ENCODE data around the gene PIGC.

Gene PIGC

DNA sequence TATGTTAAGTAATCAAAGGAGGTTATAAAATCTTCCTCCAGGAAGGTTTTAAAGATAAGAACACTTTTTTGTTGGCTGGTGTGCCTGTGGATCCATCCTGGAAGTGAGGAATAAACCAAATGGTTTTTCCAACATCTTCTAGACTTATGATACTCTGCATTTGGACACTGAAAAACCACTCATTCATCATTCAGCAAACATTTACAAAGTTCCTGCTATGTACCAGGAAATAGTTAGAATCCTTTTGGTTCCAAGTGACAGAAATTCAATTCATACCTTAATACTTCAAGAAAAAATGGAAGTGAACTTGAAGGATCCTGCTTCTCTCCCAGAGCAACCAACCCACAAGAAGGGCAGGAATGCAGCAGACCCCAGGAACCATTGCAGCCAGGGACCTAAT is 39.6 kb upstream of the PIGC start:
- TF ChIP-seq, protein P1, sequence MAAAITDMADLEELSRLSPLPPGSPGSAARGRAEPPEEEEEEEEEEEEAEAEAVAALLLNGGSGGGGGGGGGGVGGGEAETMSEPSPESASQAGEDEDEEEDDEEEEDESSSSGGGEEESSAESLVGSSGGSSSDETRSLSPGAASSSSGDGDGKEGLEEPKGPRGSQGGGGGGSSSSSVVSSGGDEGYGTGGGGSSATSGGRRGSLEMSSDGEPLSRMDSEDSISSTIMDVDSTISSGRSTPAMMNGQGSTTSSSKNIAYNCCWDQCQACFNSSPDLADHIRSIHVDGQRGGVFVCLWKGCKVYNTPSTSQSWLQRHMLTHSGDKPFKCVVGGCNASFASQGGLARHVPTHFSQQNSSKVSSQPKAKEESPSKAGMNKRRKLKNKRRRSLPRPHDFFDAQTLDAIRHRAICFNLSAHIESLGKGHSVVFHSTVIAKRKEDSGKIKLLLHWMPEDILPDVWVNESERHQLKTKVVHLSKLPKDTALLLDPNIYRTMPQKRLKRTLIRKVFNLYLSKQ (tag by site-specific recombination; IDR thresholded peaks at IDR 0.05; ENCODE audit: borderline replicate concordance) = no peak
- TF ChIP-seq ZNF571 (tag by site-specific recombination; IDR thresholded peaks at IDR 0.05) (no peak), OVOL3 (tag by site-specific recombination; IDR thresholded peaks at IDR 0.05) (no peak), KLF7 (tag by site-specific recombination; IDR thresholded peaks at IDR 0.05; ENCODE audit: borderline replicate concordance) (no peak), ZNF132 (tag by site-specific recombination; IDR thresholded peaks at IDR 0.05; ENCODE audit: borderline replicate concordance) (no peak), ZNF792 (tag by site-specific recombination; IDR thresholded peaks at IDR 0.05) (no peak), MZF1 (tag by site-specific recombination; IDR thresholded peaks at IDR 0.05; ENCODE audit: borderline replicate concordance) (no peak), ZNF223 (tag by site-specific recombination; IDR thresholded peaks at IDR 0.05) (no peak), ZNF629 (tag by site-specific recombination; IDR thresholded peaks at IDR 0.05) (no peak), ZNF501 (tag by site-specific recombination; IDR thresholded peaks at IDR 0.05) (no peak), ZBTB1 (tag by site-specific recombination; IDR thresholded peaks at IDR 0.05) (no peak), ZNF791 (tag by site-specific recombination; IDR thresholded peaks at IDR 0.05) (no peak), ZNF433 (tag by site-specific recombination; IDR thresholded peaks at IDR 0.05; ENCODE audit: low read depth) (no peak), ZNF544 (tag by site-specific recombination; IDR thresholded peaks at IDR 0.05) (no peak), BCL11B (tag by site-specific recombination; IDR thresholded peaks at IDR 0.05; ENCODE audit: low read depth) (no peak)
- TF ChIP-seq, protein P2, sequence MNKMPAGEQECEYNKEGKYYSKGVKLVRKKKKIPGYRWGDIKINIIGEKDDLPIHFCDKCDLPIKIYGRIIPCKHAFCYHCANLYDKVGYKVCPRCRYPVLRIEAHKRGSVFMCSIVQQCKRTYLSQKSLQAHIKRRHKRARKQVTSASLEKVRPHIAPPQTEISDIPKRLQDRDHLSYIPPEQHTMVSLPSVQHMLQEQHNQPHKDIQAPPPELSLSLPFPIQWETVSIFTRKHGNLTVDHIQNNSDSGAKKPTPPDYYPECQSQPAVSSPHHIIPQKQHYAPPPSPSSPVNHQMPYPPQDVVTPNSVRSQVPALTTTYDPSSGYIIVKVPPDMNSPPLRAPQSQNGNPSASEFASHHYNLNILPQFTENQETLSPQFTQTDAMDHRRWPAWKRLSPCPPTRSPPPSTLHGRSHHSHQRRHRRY (tag by site-specific recombination; IDR thresholded peaks at IDR 0.05) = no peak
- TF ChIP-seq, protein P3, sequence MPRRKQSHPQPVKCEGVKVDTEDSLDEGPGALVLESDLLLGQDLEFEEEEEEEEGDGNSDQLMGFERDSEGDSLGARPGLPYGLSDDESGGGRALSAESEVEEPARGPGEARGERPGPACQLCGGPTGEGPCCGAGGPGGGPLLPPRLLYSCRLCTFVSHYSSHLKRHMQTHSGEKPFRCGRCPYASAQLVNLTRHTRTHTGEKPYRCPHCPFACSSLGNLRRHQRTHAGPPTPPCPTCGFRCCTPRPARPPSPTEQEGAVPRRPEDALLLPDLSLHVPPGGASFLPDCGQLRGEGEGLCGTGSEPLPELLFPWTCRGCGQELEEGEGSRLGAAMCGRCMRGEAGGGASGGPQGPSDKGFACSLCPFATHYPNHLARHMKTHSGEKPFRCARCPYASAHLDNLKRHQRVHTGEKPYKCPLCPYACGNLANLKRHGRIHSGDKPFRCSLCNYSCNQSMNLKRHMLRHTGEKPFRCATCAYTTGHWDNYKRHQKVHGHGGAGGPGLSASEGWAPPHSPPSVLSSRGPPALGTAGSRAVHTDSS (tag by site-specific recombination; IDR thresholded peaks at IDR 0.05) = no peak
- ChIA-PET CTCF (no interaction called here), POLR2A (no interaction called here)
- Histone ChIP-seq H3K27ac (ENCODE audit: extremely low read depth, low read depth, low read length) (no peak overlapping the region), H3K4me1 (ENCODE audit: control insufficient read depth, insufficient read depth, low read length) (no peaks in the 10 kb centered on the region), H3K9me3 (ENCODE audit: control insufficient read depth, insufficient read depth, low read depth, low read length) (no peaks in the 10 kb centered on the region), H3K36me3 (ENCODE audit: control insufficient read depth in 2 of 2, insufficient read depth in 1 of 2, low read length in 2 of 2) (no peaks in the 10 kb centered on the region), H3K4me3 (ENCODE audit: low read depth, low read length) (no peak overlapping the region)

DNA sequence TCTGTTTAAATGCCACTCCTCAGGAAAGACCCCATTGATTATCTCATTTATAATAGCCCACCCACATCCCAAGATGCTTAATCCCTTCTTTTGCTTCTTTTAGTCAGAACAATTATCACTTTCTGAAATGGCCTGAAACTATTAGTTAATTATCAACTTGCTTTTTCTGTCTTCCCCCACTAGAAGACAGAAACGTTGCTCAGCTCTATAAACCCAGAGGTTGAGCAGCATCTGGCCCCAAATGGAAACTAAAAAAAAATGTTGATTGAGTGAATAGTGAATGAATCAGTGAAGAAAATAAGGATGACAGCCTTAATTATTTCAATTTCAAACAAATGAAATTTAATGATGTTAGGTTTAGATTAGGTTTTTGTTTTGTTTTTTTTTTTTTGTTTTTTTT is 38.2 kb upstream of the PIGC start:
- Histone ChIP-seq H3K4me3 (ENCODE audit: low read depth, low read length) (no peak overlapping the region), H3K36me3 (ENCODE audit: control insufficient read depth in 2 of 2, insufficient read depth in 1 of 2, low read length in 2 of 2) (no peaks in the 10 kb centered on the region), H3K4me1 (ENCODE audit: control insufficient read depth, insufficient read depth, low read length) (no peaks in the 10 kb centered on the region), H3K9me3 (ENCODE audit: control insufficient read depth, insufficient read depth, low read depth, low read length) (no peaks in the 10 kb centered on the region), H3K27ac (ENCODE audit: extremely low read depth, low read depth, low read length) (no peak overlapping the region)
- CTCF ChIA-PET = no interaction called here
- POLR2A ChIA-PET = no interaction called here
- TF ChIP-seq ZNF354C (tag by site-specific recombination; IDR thresholded peaks at IDR 0.05; ENCODE audit: borderline replicate concordance, low read depth) (no peak), EGR2 (tag by site-specific recombination; IDR thresholded peaks at IDR 0.05; ENCODE audit: low read depth) (no peak), ZNF350 (tag by site-specific recombination; IDR thresholded peaks at IDR 0.05) (no peak), ZNF140 (tag by site-specific recombination; IDR thresholded peaks at IDR 0.05) (no peak), ZSCAN16 (tag by site-specific recombination; IDR thresholded peaks at IDR 0.05) (no peak), ZIC2 (tag by site-specific recombination; IDR thresholded peaks at IDR 0.05) (no peak), MZF1 (tag by site-specific recombination; IDR thresholded peaks at IDR 0.05; ENCODE audit: borderline replicate concordance) (no peak), ZNF501 (tag by site-specific recombination; IDR thresholded peaks at IDR 0.05) (no peak), ZNF777 (tag by site-specific recombination; IDR thresholded peaks at IDR 0.05; ENCODE audit: borderline replicate concordance) (no peak), SP3 (tag by site-specific recombination; IDR thresholded peaks at IDR 0.05) (no peak), ZNF138 (tag by site-specific recombination; IDR thresholded peaks at IDR 0.05; ENCODE audit: borderline replicate concordance) (no peak), ZNF324 (tag by site-specific recombination; IDR thresholded peaks at IDR 0.05) (no peak)
- TF ChIP-seq, protein P4, sequence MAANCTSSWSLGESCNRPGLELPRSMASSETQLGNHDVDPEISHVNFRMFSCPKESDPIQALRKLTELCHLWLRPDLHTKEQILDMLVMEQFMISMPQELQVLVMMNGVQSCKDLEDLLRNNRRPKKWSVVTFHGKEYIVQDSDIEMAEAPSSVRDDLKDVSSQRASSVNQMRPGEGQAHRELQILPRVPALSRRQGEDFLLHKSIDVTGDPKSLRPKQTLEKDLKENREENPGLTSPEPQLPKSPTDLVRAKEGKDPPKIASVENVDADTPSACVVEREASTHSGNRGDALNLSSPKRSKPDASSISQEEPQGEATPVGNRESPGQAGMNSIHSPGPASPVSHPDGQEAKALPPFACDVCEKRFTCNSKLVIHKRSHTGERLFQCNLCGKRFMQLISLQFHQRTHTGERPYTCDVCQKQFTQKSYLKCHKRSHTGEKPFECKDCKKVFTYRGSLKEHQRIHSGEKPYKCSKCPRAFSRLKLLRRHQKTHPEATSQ (tag by site-specific recombination; IDR thresholded peaks at IDR 0.05) = no peak
- TF ChIP-seq, protein P5, sequence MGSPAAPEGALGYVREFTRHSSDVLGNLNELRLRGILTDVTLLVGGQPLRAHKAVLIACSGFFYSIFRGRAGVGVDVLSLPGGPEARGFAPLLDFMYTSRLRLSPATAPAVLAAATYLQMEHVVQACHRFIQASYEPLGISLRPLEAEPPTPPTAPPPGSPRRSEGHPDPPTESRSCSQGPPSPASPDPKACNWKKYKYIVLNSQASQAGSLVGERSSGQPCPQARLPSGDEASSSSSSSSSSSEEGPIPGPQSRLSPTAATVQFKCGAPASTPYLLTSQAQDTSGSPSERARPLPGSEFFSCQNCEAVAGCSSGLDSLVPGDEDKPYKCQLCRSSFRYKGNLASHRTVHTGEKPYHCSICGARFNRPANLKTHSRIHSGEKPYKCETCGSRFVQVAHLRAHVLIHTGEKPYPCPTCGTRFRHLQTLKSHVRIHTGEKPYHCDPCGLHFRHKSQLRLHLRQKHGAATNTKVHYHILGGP (tag by site-specific recombination; IDR thresholded peaks at IDR 0.05) = no peak
- TF ChIP-seq, protein P6, sequence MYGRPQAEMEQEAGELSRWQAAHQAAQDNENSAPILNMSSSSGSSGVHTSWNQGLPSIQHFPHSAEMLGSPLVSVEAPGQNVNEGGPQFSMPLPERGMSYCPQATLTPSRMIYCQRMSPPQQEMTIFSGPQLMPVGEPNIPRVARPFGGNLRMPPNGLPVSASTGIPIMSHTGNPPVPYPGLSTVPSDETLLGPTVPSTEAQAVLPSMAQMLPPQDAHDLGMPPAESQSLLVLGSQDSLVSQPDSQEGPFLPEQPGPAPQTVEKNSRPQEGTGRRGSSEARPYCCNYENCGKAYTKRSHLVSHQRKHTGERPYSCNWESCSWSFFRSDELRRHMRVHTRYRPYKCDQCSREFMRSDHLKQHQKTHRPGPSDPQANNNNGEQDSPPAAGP (tag by site-specific recombination; IDR thresholded peaks at IDR 0.05) = no peak
